WTC11 (cell line): ENCODE data around the gene MAPK12.

Source experiments
- CREB1 ChIP-seq: sonication (generic); formaldehyde crosslinking; IDR thresholded peaks from 2 replicates; pipeline ENCODE4 v1.8.0; 2023; ENCODE audit warnings: mild to moderate bottlenecking, missing genetic modification reagents
- ZNF121 ChIP-seq: sonication (generic); formaldehyde crosslinking; IDR thresholded peaks from 2 replicates; pipeline ENCODE4 v1.8.0; 2023; ENCODE audit warnings: missing genetic modification reagents
- TF ChIP-seq, protein P1 (sequence below): fragments of 200-600 bp; IDR thresholded peaks from 2 replicates; pipeline ENCODE4 v1.8.0; 2022; ENCODE audit warnings: antibody characterized with exemption

DNA sequence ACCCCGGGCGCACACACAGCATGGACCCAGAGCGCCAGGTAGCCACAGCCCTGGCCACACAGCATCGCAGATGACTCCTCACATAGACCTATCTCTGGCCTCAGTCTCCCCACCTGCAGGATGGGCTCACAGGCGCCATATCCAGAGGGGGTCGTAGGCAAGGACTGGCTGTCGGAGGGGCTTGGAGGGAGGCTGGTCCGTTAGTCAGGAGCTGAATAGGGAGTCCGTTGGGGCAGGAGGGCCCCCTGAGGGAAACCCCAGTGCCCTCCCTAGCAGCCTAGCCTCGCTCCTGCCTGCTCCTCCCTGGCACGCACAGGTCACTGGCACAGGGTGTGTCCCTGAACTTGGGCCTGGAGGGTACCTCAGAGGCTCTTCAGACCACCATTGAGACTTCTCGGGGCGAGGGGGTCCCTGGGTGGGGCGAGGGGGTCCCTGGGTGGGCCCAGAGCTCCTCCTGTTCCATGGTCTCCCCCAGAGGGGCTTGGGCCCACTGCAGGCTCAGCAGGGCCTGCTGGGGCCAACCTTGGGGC, 44.0 kb upstream of the MAPK12 start:
- no peak for TF ChIP-seq ZNF121
- TF ChIP-seq, protein P1, sequence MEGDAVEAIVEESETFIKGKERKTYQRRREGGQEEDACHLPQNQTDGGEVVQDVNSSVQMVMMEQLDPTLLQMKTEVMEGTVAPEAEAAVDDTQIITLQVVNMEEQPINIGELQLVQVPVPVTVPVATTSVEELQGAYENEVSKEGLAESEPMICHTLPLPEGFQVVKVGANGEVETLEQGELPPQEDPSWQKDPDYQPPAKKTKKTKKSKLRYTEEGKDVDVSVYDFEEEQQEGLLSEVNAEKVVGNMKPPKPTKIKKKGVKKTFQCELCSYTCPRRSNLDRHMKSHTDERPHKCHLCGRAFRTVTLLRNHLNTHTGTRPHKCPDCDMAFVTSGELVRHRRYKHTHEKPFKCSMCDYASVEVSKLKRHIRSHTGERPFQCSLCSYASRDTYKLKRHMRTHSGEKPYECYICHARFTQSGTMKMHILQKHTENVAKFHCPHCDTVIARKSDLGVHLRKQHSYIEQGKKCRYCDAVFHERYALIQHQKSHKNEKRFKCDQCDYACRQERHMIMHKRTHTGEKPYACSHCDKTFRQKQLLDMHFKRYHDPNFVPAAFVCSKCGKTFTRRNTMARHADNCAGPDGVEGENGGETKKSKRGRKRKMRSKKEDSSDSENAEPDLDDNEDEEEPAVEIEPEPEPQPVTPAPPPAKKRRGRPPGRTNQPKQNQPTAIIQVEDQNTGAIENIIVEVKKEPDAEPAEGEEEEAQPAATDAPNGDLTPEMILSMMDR, result no peak
- TF ChIP-seq CREB1 (CRISPR knock-in tag), result no peak
